Measurements from ENCODE around the gene ZNF664.

- TF ChIP-seq CHD1 (IDR thresholded peaks at IDR 0.05; ENCODE audit: low read depth, low read length) (no peak), BCL11A (IDR thresholded peaks at IDR 0.05; ENCODE audit: low read depth in 2 of 2, low read length in 2 of 2) (no peak), TAF1 (IDR thresholded peaks at IDR 0.05; ENCODE audit: low read depth, low read length) (no peak), YY1 (IDR thresholded peaks at IDR 0.05; ENCODE audit: low read depth, low read length) (no peak), GABPA (IDR thresholded peaks at IDR 0.05; ENCODE audit: borderline replicate concordance, insufficient read depth, low read length) (no peak), GTF2F1 (IDR thresholded peaks at IDR 0.05; ENCODE audit: borderline replicate concordance, low read depth, low read length) (no peak), JUND (IDR thresholded peaks at IDR 0.05; ENCODE audit: low read length) (no peak), CTCF (IDR thresholded peaks at IDR 0.05; ENCODE audit: control extremely low read depth in 1 of 3, insufficient read depth in 1 of 3, low read depth in 1 of 3, low read length in 3 of 3) (no peak)
Measured at GRCh38 chr12:123934829-123935228, 38.2 kb upstream of the ZNF664 start.
